HFFc6 (cell line): ENCODE results near the gene HOTAIR. TPM values are rescaled to one million over a fixed set of nuclear protein-coding genes. Genes with fewer than 3 reads are reported as not detected.

ENCODE experiments used
- DNase-seq: peaks from one replicate; pipeline ENCODE4 v3.0.0-alpha.2; 2018
- H3K27ac Mint-ChIP-seq: 2 replicates; pipeline ENCODE4 v1.8.0; 2020; ENCODE audit warnings: mild to moderate bottlenecking, mixed read lengths
- H3K27me3 Mint-ChIP-seq: 2 replicates; pipeline ENCODE4 v1.8.0; 2021; ENCODE audit warnings: mild to moderate bottlenecking, moderate library complexity, mixed read lengths; ENCODE audit not compliant: insufficient read depth
- H3K36me3 Mint-ChIP-seq: 2 replicates; pipeline ENCODE4 v1.8.0; 2021; ENCODE audit warnings: low read depth, mixed read lengths
- H3K4me1 Mint-ChIP-seq: 2 replicates; pipeline ENCODE4 v1.8.0; 2020; ENCODE audit warnings: low read depth, mixed read lengths
- H3K4me3 Mint-ChIP-seq: 2 replicates; pipeline ENCODE4 v1.8.0; 2020; ENCODE audit warnings: mild to moderate bottlenecking, moderate library complexity, mixed read lengths
- H3K9me3 Mint-ChIP-seq: 2 replicates; pipeline ENCODE4 v1.8.0; 2020; ENCODE audit warnings: mild to moderate bottlenecking, mixed read lengths
- total RNA-seq, 6 experiments: library from RNA; stranded (reverse); fragmentation: NEBNext Ultra II Directional; extraction: Animal tissue kit (Norgen Biotek cat#: 25700); gene quantifications; 2 replicates in 1 of 6; 3 replicates in 5 of 6; pipeline ENCODE4 v1.2.3, GENCODE V29; 2021
- TF ChIP-seq, protein P1 (sequence below): fragments of 200-600 bp; sonication (generic); IDR thresholded peaks from 2 replicates; pipeline ENCODE4 v1.5.0; 2021; ENCODE audit warnings: antibody characterized with exemption, mild to moderate bottlenecking

HOTAIR gene
- total RNA-seq, 6 experiments from 2014 or later: 0.26 to 3.7 (median 2.8) TPM; not detected in 1

GRCh38 chr12:54005531-54005852, 30.7 kb upstream of the HOTAIR start:
- H3K9me3 Mint-ChIP-seq: no peaks in the 10 kb centered on the region
- TF ChIP-seq, protein P1, sequence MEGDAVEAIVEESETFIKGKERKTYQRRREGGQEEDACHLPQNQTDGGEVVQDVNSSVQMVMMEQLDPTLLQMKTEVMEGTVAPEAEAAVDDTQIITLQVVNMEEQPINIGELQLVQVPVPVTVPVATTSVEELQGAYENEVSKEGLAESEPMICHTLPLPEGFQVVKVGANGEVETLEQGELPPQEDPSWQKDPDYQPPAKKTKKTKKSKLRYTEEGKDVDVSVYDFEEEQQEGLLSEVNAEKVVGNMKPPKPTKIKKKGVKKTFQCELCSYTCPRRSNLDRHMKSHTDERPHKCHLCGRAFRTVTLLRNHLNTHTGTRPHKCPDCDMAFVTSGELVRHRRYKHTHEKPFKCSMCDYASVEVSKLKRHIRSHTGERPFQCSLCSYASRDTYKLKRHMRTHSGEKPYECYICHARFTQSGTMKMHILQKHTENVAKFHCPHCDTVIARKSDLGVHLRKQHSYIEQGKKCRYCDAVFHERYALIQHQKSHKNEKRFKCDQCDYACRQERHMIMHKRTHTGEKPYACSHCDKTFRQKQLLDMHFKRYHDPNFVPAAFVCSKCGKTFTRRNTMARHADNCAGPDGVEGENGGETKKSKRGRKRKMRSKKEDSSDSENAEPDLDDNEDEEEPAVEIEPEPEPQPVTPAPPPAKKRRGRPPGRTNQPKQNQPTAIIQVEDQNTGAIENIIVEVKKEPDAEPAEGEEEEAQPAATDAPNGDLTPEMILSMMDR: no peak
- no peak for DNase-seq
- H3K27ac Mint-ChIP-seq: no peak overlapping the region
- H3K27me3 Mint-ChIP-seq: peaks cover 71% of the 10 kb centered on the region
- H3K4me3 Mint-ChIP-seq: no peak overlapping the region
- no peaks in the 10 kb centered on the region for H3K36me3 Mint-ChIP-seq
- H3K4me1 Mint-ChIP-seq: peaks cover 6% of the 10 kb centered on the region

DNA sequence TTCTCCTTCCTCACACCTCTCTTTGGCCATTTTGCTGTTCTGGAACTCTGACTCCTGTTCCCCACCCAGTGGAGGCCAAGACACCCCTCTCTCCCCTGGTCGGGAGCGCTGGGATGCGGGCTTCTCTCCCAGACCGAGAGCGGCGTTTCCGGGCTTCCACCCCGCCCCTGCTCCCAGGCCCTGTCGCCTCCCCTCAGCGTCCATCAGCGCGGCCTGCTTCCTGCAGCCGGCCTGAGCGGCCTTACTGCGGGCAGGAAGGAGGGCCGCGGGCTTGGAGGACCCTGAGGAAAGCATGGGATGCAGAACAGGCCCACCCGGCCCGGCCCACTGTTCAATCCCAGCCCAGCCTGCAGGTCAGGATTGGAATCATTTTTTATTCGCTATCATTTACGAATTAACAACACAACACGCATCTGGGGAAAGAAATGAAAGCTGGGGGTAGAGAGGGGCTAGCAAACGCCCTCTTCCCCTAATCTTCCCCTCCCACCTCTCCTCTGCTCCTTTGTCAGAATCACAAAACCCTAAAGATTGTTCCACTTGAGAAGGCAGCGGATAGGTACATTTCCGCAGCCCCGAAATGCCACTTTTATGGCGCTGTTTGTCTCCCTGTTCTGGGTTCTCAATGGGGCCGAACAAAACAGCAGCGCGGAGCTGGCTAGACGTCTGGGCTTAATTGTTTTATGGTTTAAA, 30.2 kb upstream of the HOTAIR start:
- H3K36me3 Mint-ChIP-seq: no peaks in the 10 kb centered on the region
- H3K27ac Mint-ChIP-seq: no peak overlapping the region
- peaks cover 71% of the 10 kb centered on the region for H3K27me3 Mint-ChIP-seq
- no peak for DNase-seq
- H3K4me1 Mint-ChIP-seq: peaks cover 6% of the 10 kb centered on the region
- H3K4me3 Mint-ChIP-seq: no peak overlapping the region
- H3K9me3 Mint-ChIP-seq: no peaks in the 10 kb centered on the region
- TF ChIP-seq, protein P1: no peak

DNA sequence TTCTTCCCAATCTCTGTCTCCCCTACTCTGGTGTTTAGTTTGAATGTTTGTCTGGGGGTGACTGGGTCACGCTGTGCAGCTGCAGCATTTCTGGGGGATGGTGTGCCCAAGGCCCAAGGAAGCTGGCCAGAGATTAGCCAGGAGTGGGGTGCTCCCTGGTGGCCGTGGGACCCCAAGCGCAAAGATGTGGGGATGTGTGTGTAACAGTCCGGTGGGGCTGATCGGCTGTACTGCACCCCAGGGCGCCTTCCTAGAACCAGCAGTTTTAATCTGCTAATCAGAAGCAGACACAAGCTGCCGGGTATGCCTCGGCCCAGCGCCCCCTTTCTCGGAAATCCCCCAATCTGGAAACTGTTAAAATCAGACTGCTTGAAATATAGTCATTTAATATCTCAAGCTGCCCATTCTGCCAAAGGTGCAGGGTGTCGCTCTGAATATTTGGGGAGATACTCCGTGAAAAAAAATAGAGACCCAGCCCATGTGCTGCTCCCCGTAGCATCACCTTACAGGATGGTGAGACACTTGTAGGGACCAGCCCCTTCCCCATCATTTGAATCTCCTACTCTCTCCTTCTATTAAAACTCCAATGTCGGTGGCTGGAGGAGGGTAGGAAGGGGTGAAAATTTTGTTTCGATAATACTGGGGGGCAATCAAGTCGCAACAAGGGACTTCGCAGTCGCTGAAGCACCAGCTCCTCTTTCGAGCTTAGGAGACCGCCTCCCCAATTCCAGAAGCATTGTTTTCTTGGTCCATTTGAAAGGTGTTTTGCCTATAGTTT, 29.5 kb upstream of the HOTAIR start:
- Mint-ChIP-seq H3K9me3 (no peaks in the 10 kb centered on the region), H3K27ac (no peak overlapping the region), H3K4me3 (no peak overlapping the region), H3K27me3 (peaks cover 68% of the 10 kb centered on the region), H3K4me1 (peaks cover 6% of the 10 kb centered on the region), H3K36me3 (no peaks in the 10 kb centered on the region)
- no peak for DNase-seq
- TF ChIP-seq, protein P1: peak; percentile 43; the same call in 1 of the 2 replicates

DNA sequence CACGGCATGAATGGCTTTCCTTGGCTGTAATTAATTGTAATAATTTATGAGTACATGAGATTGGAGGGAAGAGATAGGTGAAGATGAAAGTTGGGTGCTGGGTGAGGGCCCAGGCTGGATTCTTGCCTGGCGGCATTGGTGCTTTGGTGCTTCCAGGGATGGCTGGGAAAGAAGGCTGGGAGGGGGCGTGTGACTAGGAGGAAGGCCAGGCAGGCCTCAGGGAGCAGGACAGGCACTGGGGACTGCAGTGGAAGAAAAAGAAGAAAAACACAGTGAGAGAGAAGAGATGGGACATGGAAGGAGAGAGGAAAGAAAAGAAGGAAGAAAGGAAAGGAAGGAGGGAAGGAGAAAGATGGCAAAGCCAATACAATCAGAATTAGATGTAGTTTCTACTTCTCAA, 28.9 kb upstream of the HOTAIR start:
- H3K4me1 Mint-ChIP-seq: peaks cover 6% of the 10 kb centered on the region

DNA sequence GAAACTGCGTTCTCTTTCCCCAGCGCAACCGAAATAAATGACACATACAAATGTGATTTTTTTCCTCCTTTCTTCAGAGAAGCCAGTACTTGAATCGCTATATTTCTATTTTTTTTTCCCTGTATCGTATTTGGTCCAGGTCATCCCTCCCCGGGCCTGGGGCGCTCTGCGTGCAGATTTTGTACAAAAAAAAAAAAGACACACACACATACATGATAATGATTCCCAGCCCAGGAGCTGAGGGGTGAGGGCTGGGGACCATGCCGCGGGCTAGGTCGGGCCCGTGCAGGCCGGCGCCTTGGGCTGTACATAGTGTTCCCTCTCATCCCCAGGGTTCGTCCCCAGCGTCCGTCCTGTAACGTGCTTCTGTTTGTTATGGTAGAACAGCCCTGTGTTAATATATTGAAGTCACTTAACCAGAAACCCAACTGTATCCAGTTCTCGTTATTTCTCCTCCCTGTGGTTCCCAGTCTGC, 28.2 kb upstream of the HOTAIR start:
- H3K27ac Mint-ChIP-seq: no peak overlapping the region
- no peaks in the 10 kb centered on the region for H3K36me3 Mint-ChIP-seq
- H3K27me3 Mint-ChIP-seq: peaks cover 74% of the 10 kb centered on the region
- DNase-seq: no peak
- no peak overlapping the region for H3K4me3 Mint-ChIP-seq
- TF ChIP-seq, protein P1: no peak
- H3K4me1 Mint-ChIP-seq: peaks cover 6% of the 10 kb centered on the region
- H3K9me3 Mint-ChIP-seq: no peaks in the 10 kb centered on the region

More for the DNA sequence above, 28.9 kb upstream of the HOTAIR start:
- Mint-ChIP-seq H3K36me3 (no peaks in the 10 kb centered on the region), H3K27ac (no peak overlapping the region), H3K4me3 (no peak overlapping the region), H3K27me3 (peaks cover 73% of the 10 kb centered on the region), H3K9me3 (no peaks in the 10 kb centered on the region)
- DNase-seq: no peak
- TF ChIP-seq, protein P1: no peak
